Hypothalamus (tissue), 51 donors: ENCODE results near the gene VEGFC.
A peak's percentile ranks its signal among the peaks of the same experiment; 100 is the strongest.

ENCODE experiments used
- DNase-seq, 51 donors: peaks; one replicate each; lab custom pipeline; 2025; lab: John Stamatoyannopoulos, UW

Gene VEGFC

DNA sequence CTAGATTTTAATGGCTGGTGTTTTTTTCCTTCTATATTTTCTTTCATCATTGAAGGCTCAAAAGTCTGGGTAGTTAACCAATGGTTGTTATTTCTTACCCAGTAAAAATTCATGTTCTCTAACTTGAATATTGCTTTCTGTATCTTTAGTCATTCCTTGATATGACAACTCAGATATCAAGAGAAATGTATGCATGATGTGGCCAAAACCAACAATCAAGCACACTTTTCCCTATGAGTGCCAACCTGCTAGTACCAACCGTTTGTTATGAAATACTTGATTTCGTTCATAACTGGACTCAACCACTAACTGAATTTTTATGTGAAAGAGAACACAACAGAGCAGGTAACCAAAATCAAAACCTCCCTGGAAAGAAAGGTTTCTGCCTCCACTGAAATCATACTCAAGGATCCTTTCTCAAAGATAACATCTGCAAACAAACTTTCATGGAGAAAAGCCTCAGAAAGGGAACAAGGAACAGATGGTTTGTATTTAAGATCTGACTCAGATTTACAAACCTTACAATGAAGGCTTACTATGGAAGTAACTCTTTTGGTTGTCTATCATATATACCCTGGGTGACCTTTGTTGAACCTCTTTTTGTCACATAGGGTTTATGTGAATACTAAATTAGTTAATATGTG lies 8.3 kb upstream of the VEGFC start:
- no peak for DNase-seq

DNA sequence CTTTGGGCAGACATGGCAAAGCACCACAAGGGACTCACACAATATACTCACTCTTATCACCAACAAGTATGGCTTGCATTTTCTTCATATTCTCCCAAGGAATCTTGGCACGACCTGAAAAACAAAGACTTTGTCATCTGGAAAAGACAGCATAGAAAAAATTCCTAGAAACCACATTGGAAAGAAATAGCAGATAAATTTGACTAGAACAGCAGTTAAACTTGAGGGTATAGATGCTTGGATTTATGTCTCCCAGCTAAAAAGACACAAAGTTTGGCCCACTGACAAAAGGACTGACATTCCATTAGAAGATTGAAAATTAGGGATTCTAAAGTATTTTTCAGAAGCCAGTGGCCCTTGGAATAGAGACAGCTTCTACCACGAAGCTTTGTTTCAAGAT lies 6.9 kb upstream of the VEGFC start:
- no peak for DNase-seq

DNA sequence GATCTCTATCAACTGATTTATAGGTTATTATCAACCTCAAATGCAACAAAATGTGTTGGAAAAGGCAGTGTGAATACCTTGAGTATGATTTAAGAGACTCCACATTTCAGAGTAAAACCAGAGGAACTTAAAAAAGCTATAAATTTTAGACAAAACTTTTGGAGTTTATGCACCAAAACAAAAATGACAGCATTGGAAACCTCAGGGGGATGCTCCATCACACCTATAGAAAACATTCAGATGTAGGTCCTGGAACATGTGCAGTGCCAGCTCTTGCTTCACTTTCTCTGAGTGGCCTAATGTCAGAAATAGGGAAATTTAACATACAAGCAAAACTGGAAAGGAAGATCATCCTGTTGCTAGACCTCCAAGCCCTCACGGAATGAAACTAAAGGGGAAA lies 5.8 kb upstream of the VEGFC start:
- DNase-seq = no peak

DNA sequence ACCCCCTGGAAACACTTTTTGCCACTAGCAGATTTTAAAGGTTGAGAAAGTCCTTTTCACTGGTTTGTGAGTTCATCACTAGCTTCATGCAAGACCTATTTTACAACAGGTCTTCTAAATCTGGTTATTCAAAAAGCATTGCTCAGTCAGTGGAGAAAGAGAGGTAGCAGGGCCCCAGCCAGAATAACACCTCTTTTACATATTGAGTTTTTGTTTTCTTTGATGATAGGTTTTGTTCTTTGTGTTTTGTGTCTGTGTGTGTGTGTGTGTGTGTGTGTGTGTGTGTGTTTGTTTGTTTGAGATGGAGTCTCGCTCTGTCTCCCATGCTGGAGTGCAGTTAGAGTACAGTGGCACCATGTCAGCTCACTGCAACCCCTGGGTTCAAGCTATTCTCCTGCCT lies 2.7 kb upstream of the VEGFC start:
- no peak for DNase-seq

DNA sequence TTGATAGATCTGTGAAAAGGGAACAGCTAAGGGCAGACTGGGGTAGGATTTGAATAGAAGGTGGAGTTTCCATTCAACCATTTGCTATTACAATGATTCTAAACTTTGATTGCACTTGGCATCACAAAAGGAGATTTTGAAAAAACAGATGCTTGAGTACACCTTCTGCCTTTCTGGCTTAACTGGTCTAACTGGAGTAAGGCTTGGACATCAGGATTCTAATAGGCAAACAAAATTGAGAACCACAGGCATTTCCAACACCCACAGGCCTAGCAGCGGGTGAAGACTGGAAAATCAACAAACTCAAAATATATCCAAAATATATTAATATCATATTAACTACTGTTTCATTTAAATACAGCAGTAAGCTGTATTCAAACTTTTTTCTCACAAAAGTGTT lies 1.9 kb upstream of the VEGFC start:
- no peak for DNase-seq

DNA sequence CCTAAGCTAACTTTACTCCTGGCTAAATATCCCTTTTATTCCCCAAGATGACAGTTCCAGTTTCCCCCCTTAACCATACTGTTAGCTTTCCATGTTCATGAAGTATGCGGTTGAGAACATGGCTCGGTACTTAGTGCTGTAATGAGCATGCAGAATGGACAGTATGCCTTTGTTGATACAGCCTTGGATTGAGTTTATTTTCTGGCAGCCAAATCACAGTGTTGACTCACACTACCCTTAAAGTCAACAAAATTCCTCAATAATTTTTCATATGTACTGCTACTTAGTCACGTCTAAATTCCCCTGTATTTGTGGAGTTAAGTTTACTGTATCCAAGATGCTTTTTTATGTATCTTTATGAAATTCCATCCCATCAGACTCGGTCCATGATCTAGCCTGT lies 1.4 kb upstream of the VEGFC start:
- no peak for DNase-seq

DNA sequence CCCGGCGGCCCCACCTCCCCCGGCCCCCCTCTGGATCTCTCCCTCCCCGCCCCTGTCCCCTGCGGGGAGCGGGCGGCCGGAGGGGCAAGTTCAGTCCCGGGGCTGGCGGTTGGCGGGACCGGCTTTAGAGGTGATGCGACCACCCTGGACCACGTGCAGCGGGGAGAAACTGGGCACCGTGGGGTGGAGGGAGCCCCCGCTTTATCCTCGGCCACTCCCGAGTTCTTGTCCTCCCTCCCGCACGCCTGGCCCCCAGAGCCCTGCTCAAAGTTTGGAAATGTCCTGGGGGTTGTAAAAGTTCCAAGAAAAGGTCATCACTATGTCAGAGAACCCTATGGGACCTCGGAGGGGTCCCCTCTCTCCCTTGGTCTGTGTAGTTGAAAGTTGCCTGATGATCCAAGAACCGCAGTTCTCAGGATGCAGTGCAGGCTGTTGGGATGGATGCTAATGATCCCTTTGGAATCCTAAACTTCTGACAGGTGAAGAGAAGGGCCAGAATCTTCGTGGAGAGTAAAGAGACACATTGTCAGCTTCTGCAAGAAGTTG lies 411 bp upstream of the VEGFC start:
- DNase-seq = peak in 2 of 51 donors; percentile 8 to 30

DNA sequence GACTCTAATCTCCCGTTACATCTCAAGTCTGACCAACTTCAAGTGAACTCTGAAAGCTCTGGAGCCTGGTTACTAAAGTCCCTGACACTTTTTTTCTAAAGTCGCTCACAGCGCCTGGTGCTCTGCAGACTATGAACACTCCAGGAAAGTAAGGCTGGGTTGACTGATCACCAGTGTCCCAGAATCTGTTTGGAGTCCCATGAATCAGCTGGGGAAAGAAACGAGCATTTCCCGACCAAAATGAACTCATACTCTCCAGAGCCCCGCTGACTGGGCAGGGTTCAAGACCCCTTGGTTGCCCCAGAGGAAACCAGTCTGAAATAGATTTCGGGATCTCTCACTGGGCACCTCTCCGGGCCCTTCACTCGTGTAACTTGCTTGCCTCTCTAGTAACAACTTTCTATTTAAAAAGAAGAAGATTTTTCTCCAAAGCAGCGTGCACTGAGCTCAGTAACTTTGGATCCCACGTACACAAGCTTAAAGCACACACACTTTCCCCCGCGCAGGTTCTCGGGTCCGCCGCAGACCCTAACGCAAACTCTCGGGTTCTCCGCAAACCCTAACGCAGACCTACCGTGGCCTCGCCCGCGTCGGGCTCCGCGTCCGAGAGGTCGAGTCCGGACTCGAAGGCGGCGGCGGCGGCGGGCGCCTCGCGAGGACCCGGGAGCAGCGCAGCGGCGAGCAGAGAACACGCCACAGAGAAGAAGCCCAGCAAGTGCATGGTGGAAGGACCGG lies 964 bp downstream of the VEGFC start:
- DNase-seq = peak in 8 of 51 donors; percentile 1 to 29 (median 16)

DNA sequence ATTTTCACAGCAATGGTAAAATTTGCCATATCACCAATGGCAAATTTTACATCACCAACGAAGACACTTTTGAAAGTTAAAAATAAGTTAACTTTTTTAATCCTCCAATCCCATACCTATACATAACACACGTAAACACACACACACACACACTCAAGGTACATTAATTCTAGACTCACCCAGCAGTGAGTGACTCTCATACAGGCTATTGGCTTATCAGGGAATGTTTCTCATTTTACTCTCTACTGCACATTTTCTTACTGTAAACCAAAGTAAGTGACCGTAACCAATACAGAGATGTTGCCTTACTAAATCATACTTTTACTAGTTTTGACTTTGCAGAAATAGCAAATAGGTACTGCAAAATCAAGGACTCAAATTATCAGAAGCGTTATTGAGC lies 2.3 kb downstream of the VEGFC start:
- no peak for DNase-seq

DNA sequence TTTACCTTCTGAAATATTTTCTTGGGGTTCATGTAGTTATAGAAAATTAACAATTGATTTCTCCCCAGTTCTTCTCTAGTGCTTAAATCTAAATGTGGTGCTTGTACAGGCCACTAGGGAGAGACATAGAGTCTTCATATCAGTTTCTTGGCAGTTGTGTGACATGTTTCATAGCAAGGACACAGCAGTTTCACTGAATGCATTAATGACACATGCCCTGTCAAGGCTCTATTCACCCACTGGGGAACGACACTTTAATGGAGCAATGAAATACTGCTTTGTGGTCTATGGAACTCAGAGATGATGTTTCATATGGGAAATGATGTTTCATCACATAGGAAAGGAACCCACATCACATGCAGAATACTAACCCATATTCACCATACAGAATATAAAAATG lies 2.8 kb downstream of the VEGFC start:
- no peak for DNase-seq

DNA sequence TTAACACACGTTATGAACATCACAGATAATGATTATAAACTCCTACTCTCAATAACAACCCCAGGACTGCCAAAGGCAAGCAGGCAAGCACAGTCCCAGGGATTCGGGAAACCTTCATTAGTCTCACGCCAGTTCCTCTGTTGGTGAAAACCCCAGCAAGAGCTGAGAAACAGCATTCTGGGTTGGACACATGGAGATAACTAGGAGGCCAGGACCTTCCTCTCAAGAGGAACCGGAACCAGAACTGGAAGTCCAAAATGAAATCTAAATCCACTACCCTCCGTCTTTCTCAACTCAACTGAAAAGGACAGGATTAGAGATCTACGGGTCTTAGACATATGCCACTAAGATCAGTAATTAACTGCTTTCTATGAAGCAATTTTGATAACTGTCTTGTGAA lies 3.8 kb downstream of the VEGFC start:
- DNase-seq = no peak

DNA sequence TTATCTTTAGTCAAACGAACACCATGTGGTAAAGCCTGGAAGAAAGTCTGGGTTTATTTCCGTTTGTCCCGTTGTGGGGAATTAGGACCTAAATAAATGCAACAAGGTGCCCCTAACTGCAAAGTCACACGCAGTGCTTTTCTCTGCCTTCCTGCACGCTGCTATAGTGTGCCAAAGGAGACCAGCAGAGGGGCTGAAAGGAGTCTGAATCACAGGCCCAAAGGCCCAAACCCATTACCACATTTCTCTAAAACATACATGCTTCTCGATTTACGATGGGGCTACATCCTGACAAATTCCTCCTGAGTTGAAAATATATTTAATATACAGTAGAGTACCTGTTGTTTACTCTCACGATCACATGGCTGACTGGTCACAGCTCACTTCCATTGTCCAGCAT lies 4.5 kb downstream of the VEGFC start:
- no peak for DNase-seq

DNA sequence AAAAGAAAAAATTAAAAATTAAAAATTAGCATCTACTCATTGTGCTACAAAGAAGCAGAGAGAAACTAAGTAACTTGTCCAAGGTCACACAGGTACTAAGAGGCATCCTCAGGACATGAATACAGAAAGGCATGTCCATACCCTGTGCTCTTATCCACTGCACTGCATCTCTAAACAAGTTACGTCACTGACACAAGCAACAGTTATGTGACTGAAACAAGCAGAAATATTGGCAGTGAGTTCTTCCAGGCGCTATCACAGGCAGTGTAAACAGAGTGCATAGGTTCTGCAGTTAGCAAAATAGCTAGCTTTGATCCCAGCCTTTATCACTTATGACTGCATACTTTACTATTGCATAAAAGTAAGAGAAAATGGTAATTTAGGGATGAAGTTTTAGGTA lies 7.9 kb downstream of the VEGFC start:
- DNase-seq = no peak

DNA sequence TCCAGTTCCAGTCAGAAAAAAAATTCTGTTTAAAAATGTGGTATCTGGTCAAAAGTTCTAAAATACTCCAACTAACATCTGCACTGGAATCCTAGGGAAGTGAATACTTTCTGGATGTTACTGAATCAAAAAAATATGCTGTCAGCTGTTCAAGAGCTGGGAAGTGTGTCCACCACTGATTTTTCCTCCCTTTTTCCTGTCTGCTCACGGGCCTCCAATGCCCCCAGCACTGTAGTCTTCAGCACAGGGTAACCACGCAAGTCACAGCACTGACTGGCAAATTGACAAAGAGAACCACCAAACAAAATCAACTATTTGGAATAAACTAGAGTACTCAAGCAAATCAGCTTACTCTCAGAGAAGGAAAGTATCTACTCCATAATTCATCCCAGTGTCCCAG lies 9.9 kb downstream of the VEGFC start:
- DNase-seq = no peak

DNA sequence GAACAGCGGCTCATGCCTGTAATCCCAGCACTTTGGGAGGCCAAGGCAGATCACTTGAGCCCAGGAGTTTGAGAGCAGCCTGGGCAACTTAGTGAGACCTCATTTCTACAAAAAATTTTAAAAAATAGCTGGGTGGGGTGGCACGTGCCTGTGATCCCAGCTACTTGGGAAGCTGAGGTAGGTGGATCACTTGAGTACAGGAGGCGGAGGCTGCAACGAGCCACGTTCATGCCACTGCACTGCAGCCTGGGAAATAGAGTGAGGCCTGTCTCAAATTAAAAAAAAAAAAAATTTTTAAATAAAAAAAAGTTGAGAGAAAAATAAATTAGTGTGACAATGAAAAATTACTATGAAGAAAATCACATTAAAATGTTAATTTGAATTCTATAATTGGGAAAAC lies 10.5 kb downstream of the VEGFC start:
- DNase-seq = no peak

DNA sequence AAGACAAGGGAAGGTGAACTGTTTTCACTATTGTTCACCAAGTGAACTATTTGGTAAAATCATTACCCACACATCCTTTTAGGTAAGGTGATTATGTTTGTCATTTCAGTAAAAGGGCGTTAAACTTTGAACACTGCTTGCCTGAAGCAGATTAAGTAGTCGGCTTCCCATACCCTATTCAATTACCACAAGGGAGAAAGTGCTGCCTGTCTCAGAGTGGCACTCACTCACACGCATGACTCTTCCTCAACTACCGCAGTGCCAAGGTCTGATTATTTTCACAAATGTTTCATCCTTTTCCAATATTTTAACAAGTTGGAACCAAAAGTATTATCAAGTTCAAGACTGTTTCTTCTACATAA lies 11.0 kb downstream of the VEGFC start:
- no peak for DNase-seq

DNA sequence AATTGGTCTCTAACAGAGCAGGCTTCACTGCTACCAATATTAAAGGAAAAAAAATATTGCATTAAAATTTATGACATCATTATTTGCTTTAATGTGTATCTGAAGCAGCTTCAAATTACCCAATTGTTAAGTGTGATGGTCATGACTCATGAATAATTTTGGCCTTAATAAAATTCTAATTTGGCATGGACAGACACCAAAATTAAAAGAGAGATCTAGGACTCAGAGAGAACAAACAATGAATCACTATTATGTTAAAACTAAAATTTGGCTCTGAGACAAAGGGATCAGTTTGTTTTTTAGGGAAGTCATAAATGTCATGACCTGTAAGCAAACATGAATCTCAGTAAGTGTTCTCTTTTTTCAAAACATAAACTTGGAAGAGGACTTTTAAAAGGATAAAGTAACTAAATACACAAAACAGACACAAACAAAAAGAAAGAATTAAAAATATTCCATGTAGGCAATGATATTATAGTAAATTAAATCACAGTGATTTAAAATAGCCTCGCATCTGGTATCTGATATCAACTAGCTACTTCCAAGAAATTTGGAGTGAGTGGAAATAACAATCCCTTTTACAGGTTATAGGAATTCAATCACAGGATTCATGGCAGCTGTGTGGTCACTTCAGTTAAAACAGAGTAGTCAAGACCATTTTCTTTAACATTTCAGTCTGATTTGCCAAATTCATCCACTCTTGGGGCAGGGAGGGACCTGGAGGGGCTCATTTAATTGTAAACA lies 11.6 kb downstream of the VEGFC start:
- DNase-seq = no peak

DNA sequence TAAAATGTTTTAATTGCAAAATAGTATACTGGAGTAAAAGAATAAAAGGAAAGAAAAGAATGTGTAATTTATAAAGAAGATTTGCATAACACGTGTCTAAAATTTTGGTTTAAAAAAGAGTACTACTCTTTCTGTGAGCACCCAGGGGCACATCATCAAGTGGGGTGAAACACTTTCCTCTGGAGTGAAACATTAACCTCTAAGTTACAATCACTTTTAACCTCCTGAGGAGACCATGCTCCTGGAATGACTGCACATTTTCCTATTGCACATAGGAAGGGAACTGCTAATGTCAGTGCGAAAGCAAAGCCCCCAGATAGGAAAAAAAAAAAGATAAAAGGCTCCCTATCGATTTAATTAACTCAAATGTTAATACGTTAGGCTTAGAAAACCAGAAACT lies 13.3 kb downstream of the VEGFC start:
- DNase-seq = no peak

DNA sequence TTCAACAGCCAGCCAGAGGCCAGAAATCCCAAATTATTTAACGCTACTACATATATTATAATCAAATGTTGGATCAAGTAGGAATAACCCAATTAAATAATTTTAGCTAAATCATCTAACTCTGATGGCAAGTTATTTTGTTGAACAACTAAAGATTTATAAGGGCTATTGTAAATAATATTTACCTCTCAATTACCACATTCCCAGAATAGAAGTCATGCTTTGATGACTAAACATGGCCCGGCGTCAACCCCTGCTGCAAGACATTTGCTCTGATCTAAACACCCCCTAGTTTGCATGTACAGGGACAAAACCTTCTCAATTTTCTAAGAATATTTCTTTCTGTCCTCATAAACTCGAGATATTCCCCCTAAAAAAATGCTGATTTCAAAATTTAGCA lies 14.2 kb downstream of the VEGFC start:
- no peak for DNase-seq

DNA sequence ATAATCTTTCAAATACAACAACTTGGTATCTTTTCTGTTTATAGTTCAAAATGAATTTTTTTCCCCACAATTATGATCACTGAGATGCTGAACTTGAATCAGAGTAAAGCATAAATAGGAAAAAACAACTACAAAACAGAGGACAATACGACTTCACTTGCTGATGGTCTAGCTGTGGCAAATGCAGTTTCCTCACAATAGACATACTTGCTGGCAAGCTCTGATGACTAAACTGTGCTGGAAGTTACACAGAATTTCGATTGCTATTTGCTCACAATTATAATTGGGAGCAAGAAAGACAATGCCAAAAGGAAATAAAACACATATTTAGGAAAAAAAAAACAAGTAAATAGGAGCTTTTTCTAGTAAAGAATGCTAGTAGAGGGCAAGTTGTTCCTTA lies 14.7 kb downstream of the VEGFC start:
- DNase-seq = no peak

DNA sequence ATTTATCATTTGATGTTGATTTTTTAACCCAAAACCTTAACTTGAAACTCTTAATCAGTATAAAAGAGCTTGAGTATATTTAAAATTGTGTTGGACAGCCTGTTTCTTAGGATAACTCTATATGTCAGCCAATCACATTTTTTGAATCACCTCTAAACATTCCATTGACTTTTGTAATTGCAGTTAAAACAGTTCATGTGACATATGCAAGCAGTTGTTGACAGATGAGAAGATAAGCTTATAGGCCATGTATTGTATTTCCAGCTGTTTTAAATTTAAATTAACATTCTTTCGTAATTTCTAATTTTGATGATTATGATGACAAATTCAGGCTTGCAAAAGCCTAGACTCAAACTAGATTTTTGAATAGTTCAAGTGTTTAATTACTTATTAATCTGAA lies 17.4 kb downstream of the VEGFC start:
- DNase-seq = no peak

DNA sequence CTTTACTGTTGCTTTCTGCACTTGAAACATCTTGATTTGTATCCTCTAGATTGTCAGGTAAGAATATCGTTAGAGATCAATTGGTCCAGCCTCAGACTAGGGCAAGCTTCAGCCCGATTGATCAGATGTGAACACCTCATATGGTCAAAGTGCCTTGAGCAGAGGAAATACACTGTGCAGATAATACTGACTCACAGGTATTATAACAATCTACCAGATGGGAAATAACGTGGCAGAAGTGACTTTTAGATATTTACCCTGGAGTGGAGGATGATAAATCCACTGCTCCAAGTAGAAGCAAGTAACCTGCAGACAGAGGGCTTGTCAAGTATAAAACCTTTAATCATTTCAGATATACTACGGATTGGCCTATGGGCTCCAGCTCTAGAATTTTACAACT lies 17.9 kb downstream of the VEGFC start:
- no peak for DNase-seq
